ENCODE measurements around the gene IARS2.

- no peak for TF ChIP-seq POLR2AphosphoS5 (IDR thresholded peaks at IDR 0.05; ENCODE audit: low read depth, low read length)
- TF ChIP-seq POLR2A (IDR thresholded peaks at IDR 0.05; ENCODE audit: low read depth, low read length), result no peak
- no peak for TF ChIP-seq TAF1 (IDR thresholded peaks at IDR 0.05; ENCODE audit: low read depth, low read length)
Measured at GRCh38 chr1:220195701-220196100, 101.8 kb downstream of the IARS2 start.
